ENCODE results near the gene CACNA1C.

DNA sequence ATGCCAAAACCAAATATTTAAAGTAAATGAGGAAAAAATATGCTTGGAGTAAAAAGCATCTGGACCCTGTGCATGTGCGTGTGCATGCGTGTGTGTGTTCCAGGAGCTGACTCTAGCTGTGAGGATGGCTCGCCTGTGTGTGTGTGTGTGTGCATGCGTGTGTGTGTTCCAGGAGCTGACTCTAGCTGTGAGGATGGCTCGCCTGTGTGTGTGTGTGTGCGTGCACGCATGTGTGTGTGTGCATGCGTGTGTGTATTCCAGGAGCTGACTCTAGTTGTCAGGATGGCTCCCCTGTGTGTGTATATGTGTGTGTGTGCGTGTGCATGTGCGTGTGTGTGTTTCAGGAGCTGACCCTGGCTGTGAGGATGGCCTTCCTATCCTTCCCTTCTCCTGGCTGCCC is 357.7 kb downstream of the CACNA1C start:
- TF ChIP-seq, protein P1, sequence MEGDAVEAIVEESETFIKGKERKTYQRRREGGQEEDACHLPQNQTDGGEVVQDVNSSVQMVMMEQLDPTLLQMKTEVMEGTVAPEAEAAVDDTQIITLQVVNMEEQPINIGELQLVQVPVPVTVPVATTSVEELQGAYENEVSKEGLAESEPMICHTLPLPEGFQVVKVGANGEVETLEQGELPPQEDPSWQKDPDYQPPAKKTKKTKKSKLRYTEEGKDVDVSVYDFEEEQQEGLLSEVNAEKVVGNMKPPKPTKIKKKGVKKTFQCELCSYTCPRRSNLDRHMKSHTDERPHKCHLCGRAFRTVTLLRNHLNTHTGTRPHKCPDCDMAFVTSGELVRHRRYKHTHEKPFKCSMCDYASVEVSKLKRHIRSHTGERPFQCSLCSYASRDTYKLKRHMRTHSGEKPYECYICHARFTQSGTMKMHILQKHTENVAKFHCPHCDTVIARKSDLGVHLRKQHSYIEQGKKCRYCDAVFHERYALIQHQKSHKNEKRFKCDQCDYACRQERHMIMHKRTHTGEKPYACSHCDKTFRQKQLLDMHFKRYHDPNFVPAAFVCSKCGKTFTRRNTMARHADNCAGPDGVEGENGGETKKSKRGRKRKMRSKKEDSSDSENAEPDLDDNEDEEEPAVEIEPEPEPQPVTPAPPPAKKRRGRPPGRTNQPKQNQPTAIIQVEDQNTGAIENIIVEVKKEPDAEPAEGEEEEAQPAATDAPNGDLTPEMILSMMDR (IDR thresholded peaks at IDR 0.05) = no peak
- TF ChIP-seq POLR2A (IDR thresholded peaks at IDR 0.05) = no peak
- TF ChIP-seq EP300 (IDR thresholded peaks at IDR 0.05) = no peak

All from tibial nerve (tissue), 4 donors.